ENCODE results near the gene RPL23.
A peak's percentile ranks its signal among the peaks of the same experiment; 100 is the strongest.

The RPL23 gene

DNA sequence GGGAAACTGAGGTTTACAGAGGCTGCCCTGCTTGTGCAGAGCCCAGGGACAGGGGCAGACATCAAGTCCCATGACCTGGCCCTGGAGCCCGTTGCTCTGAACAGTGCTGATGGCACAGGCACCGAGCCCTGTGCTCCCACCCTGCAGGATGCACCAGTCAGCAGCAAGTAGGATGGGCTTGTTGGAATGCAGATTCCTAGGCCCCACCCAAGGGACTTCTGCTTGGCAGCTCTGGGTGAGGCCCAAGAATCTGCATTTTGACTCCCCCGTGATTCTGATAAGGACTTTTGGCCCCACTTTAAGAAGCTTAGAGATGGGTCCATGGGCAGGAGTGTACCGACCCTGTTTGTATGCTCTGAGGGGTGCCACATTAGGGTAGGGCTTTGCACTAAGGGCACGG lies 39.6 kb upstream of the RPL23 start:
- 84% methylated on average over 5 of the region's 5 CpGs for WGBS
- no peak overlapping the region for H3K27ac ChIP-seq (ENCODE audit: low read depth, low read length)
- H3K36me3 ChIP-seq (ENCODE audit: insufficient read depth, low read length): peaks cover 54% of the 10 kb centered on the region
- no peaks in the 10 kb centered on the region; the same call in 1 of the 2 replicates for H3K4me1 ChIP-seq (ENCODE audit: insufficient read depth, low read length)
- no peak overlapping the region for H3K4me3 ChIP-seq (ENCODE audit: low read length)
- H3K27me3 ChIP-seq (ENCODE audit: insufficient read depth, low read length): no peaks in the 10 kb centered on the region
- no peak overlapping the region for H3K9ac ChIP-seq (ENCODE audit: low read depth, low read length)
- no peaks in the 10 kb centered on the region for H3K9me3 ChIP-seq (ENCODE audit: insufficient read depth, low read depth, low read length)

GRCh38 chr17:38892620-38893019 lies 39.1 kb upstream of the RPL23 start:
- Histone ChIP-seq H3K9me3 (ENCODE audit: insufficient read depth, low read depth, low read length) (no peaks in the 10 kb centered on the region), H3K27ac (ENCODE audit: low read depth, low read length) (no peak overlapping the region), H3K27me3 (ENCODE audit: insufficient read depth, low read length) (no peaks in the 10 kb centered on the region), H3K36me3 (ENCODE audit: insufficient read depth, low read length) (peaks cover 50% of the 10 kb centered on the region), H3K4me3 (ENCODE audit: low read length) (no peak overlapping the region), H3K4me1 (ENCODE audit: insufficient read depth, low read length) (no peaks in the 10 kb centered on the region; the same call in 1 of the 2 replicates), H3K9ac (ENCODE audit: low read depth, low read length) (no peak overlapping the region)
- WGBS: 92% methylated on average over 13 of the region's 13 CpGs

- no peaks in the 10 kb centered on the region for H3K27me3 ChIP-seq (ENCODE audit: insufficient read depth, low read length)
- no peaks in the 10 kb centered on the region; the same call in 1 of the 2 replicates for H3K4me1 ChIP-seq (ENCODE audit: insufficient read depth, low read length)
- peaks cover 46% of the 10 kb centered on the region for H3K36me3 ChIP-seq (ENCODE audit: insufficient read depth, low read length)
- no peak overlapping the region for H3K9ac ChIP-seq (ENCODE audit: low read depth, low read length)
- no peak overlapping the region for H3K27ac ChIP-seq (ENCODE audit: low read depth, low read length)
- whole genome bisulfite sequencing: 93% methylated on average over 4 of the region's 4 CpGs
- H3K4me3 ChIP-seq (ENCODE audit: low read length): no peak overlapping the region
- no peaks in the 10 kb centered on the region for H3K9me3 ChIP-seq (ENCODE audit: insufficient read depth, low read depth, low read length)
These were observed 38.6 kb upstream of the RPL23 start for GRCh38 chr17:38892083-38892482.

DNA sequence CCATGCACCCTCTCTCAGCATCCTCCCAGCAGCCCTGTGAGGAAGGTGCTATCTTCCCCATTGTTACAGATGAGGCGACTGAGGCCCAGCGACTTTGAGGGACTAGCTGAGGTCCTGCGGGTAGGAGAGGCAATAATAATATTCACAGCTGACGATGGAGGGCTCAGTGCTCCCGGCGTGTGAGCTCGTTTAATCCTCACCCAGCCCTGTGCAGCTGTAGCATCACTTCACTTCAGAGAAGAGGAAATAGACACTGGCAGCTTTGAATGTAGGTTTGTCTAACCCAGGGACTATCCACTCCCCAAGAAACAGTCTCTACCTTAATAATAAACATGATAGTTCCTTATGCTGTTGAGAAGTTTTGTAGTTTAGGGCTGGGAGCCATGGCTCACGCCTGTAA lies 37.9 kb upstream of the RPL23 start:
- peaks cover 45% of the 10 kb centered on the region for H3K36me3 ChIP-seq (ENCODE audit: insufficient read depth, low read length)
- no peak overlapping the region for H3K4me3 ChIP-seq (ENCODE audit: low read length)
- no peaks in the 10 kb centered on the region for H3K27me3 ChIP-seq (ENCODE audit: insufficient read depth, low read length)
- no peaks in the 10 kb centered on the region for H3K9me3 ChIP-seq (ENCODE audit: insufficient read depth, low read depth, low read length)
- H3K4me1 ChIP-seq (ENCODE audit: insufficient read depth, low read length): no peaks in the 10 kb centered on the region; the same call in 1 of the 2 replicates
- WGBS: 94% methylated on average over 8 of the region's 8 CpGs
- no peak overlapping the region for H3K27ac ChIP-seq (ENCODE audit: low read depth, low read length)
- no peak overlapping the region for H3K9ac ChIP-seq (ENCODE audit: low read depth, low read length)

GRCh38 chr17:38890410-38890746 lies 36.9 kb upstream of the RPL23 start:
- H3K27ac ChIP-seq (ENCODE audit: low read depth, low read length): no peak overlapping the region
- no peaks in the 10 kb centered on the region for H3K9me3 ChIP-seq (ENCODE audit: insufficient read depth, low read depth, low read length)
- WGBS: 88% methylated on average over 6 of the region's 8 CpGs
- H3K9ac ChIP-seq (ENCODE audit: low read depth, low read length): no peak overlapping the region
- peaks cover 5% of the 10 kb centered on the region for H3K4me1 ChIP-seq (ENCODE audit: insufficient read depth, low read length)
- H3K4me3 ChIP-seq (ENCODE audit: low read length): no peak overlapping the region
- peaks cover 45% of the 10 kb centered on the region for H3K36me3 ChIP-seq (ENCODE audit: insufficient read depth, low read length)
- no peaks in the 10 kb centered on the region for H3K27me3 ChIP-seq (ENCODE audit: insufficient read depth, low read length)

DNA sequence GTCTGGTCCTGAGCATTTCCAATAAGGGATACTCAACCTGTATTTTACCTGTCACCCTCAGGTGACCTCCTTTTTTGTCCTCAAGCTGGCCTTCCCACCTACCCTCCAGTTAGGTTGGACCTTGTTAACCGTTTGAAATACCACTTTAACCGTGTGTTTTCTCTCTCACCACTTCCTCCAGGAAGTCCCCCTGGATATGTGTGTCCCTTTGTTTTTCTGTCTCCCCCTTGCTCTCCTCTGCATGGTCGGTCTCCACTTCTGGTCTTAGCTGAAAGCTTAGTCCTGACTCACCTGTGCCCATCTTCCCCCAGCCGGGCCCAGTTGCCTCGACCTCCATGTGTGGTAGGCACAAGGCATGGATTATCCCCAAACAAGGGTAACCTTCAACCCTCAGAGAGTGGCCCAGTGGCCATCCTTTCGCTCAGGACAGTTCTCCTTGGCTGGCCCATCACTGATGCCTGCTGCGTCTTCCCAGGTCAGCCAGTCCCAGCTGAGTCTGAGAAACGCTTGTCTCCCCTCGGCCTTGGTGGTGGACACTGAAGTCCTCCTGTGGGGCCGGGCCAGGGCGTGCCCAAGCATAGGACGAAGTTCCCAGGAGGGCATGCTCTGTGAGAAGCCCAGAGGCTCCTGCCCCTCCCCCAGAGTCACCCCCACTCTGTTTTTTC lies 36.4 kb upstream of the RPL23 start:
- Histone ChIP-seq H3K36me3 (ENCODE audit: insufficient read depth, low read length) (peaks cover 44% of the 10 kb centered on the region), H3K9me3 (ENCODE audit: insufficient read depth, low read depth, low read length) (no peaks in the 10 kb centered on the region), H3K27me3 (ENCODE audit: insufficient read depth, low read length) (no peaks in the 10 kb centered on the region), H3K27ac (ENCODE audit: low read depth, low read length) (no peak overlapping the region), H3K4me1 (ENCODE audit: insufficient read depth, low read length) (peaks cover 10% of the 10 kb centered on the region), H3K4me3 (ENCODE audit: low read length) (no peak overlapping the region), H3K9ac (ENCODE audit: low read depth, low read length) (no peak overlapping the region)
- 95% methylated on average over 12 of the region's 12 CpGs for WGBS

- H3K27ac ChIP-seq (ENCODE audit: low read depth, low read length): no peak overlapping the region
- 96% methylated on average over 9 of the region's 9 CpGs for whole genome bisulfite sequencing
- H3K27me3 ChIP-seq (ENCODE audit: insufficient read depth, low read length): no peaks in the 10 kb centered on the region
- peaks cover 20% of the 10 kb centered on the region for H3K4me1 ChIP-seq (ENCODE audit: insufficient read depth, low read length)
- peaks cover 43% of the 10 kb centered on the region for H3K36me3 ChIP-seq (ENCODE audit: insufficient read depth, low read length)
- no peak overlapping the region for H3K9ac ChIP-seq (ENCODE audit: low read depth, low read length)
- H3K9me3 ChIP-seq (ENCODE audit: insufficient read depth, low read depth, low read length): no peaks in the 10 kb centered on the region
- no peak overlapping the region for H3K4me3 ChIP-seq (ENCODE audit: low read length)
These were observed 35.3 kb upstream of the RPL23 start for GRCh38 chr17:38888842-38889241.

DNA sequence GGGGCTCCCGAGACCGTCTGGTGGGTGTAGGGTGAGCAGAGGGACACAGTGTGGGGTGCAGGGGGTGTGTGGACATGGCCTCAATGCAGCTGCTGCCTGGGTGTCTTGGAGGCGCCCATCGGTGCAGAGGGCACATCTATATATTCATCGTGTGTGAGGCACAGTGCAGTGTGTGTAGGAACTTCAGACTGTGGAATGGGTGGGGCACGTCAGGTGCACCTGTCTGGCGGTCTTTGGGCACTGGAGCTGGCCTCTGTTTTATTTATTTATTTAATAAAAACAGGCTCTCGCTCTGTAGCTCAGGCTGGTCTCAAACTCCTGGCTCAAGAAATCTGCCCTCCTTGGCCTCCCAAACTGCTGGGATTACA lies 33.1 kb upstream of the RPL23 start:
- Histone ChIP-seq H3K27me3 (ENCODE audit: insufficient read depth, low read length) (no peaks in the 10 kb centered on the region), H3K9ac (ENCODE audit: low read depth, low read length) (no peak overlapping the region), H3K4me3 (ENCODE audit: low read length) (no peak overlapping the region), H3K36me3 (ENCODE audit: insufficient read depth, low read length) (peaks cover 31% of the 10 kb centered on the region), H3K9me3 (ENCODE audit: insufficient read depth, low read depth, low read length) (no peaks in the 10 kb centered on the region), H3K4me1 (ENCODE audit: insufficient read depth, low read length) (peaks cover 36% of the 10 kb centered on the region), H3K27ac (ENCODE audit: low read depth, low read length) (no peak overlapping the region)
- WGBS: 89% methylated on average over 7 of the region's 8 CpGs

DNA sequence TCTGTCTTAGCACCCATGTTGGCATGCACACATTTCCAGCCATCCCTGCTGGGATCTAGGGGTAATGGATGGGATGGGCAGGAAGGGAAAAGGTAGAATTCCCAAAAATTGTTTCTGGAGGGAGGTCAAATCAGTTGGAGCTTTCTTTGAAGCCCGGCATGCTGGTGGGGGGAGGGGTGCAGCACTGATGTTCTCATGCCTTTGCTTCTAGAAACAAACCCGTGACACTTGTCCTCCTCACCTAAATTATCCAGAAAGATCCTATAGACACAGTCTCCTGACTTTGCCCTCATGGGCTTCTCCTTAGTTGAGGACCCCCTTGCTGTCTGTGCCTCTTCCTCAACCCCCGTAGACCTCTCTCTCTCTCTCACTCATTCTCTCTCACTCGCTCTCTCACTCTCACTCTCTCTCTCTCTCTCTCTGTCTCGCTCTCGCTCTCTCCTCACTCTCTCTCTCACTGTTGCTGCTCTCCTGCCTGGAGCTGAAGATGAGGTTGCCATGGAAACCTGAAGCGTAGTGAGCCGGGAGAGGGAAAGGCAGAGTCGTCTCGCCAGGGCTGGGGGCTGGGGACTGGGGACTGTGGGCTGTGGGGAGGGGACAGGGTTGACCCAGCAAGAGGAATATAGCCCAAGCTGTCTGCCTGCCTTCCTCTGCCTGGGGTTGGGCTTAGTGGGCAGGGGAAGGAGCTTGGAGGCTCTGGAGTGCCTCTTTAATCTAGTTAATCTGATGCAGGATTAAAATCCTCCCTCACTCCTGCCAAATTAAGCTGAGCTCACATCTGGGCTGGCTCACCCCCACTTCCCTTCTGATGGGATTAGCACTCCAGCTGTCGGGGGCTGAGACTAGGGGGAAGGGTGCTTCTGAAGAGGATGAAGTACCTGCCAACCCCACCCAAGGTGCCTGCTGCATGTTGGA lies 32.5 kb upstream of the RPL23 start:
- Histone ChIP-seq H3K27ac (ENCODE audit: low read depth, low read length) (peak overlapping the region; percentile 1; the same call in 1 of the 2 replicates), H3K4me1 (ENCODE audit: insufficient read depth, low read length) (peaks cover 39% of the 10 kb centered on the region), H3K27me3 (ENCODE audit: insufficient read depth, low read length) (no peaks in the 10 kb centered on the region), H3K4me3 (ENCODE audit: low read length) (no peak overlapping the region), H3K36me3 (ENCODE audit: insufficient read depth, low read length) (peaks cover 26% of the 10 kb centered on the region), H3K9ac (ENCODE audit: low read depth, low read length) (no peak overlapping the region), H3K9me3 (ENCODE audit: insufficient read depth, low read depth, low read length) (no peaks in the 10 kb centered on the region)
- WGBS: 41% methylated on average over 11 of the region's 11 CpGs

- H3K27me3 ChIP-seq (ENCODE audit: insufficient read depth, low read length): no peaks in the 10 kb centered on the region
- H3K4me1 ChIP-seq (ENCODE audit: insufficient read depth, low read length): peaks cover 45% of the 10 kb centered on the region
- WGBS: 85% methylated on average over 9 of the region's 9 CpGs
- peak overlapping the region; percentile 1; the same call in 1 of the 2 replicates for H3K27ac ChIP-seq (ENCODE audit: low read depth, low read length)
- H3K36me3 ChIP-seq (ENCODE audit: insufficient read depth, low read length): peaks cover 21% of the 10 kb centered on the region
- no peak overlapping the region for H3K9ac ChIP-seq (ENCODE audit: low read depth, low read length)
- no peaks in the 10 kb centered on the region for H3K9me3 ChIP-seq (ENCODE audit: insufficient read depth, low read depth, low read length)
- no peak overlapping the region for H3K4me3 ChIP-seq (ENCODE audit: low read length)
These were observed 31.7 kb upstream of the RPL23 start for GRCh38 chr17:38885044-38885727.
